A673 (cell line): Measurements from ENCODE around the gene SPPL3. TPM values are rescaled to one million over a fixed set of nuclear protein-coding genes. Genes with fewer than 3 reads are reported as not detected.
A peak's percentile ranks its signal among the peaks of the same experiment; 100 is the strongest.

ENCODE experiments used
- BruUV-seq: library from RNA; stranded (reverse); fragments of 400-500 nt; replicated peaks from 2 replicates; lab custom pipeline; 2021; lab: Mats Ljungman, UMichigan
- CTCF ChIA-PET: fragments of 300-600 bp; sonication (Branson Sonifier 250); formaldehyde crosslinking; loops from one replicate; lab custom pipeline; 2022; ENCODE audit warnings: antibody characterized with exemption; lab: Charles Lee
- POLR2A ChIA-PET: fragments of 300-600 bp; sonication (Branson Sonifier 250); formaldehyde crosslinking; loops from one replicate; lab custom pipeline; 2022; ENCODE audit warnings: antibody characterized with exemption; ENCODE audit not compliant: low non-redundant PET; lab: Charles Lee
- DNase-seq: peaks from one replicate; pipeline ENCODE4 v3.0.0-alpha.2; 2015; ENCODE audit warnings: low spot score
- H3K27ac ChIP-seq: fragments of 200-600 bp; sonication (generic); 2 replicates; pipeline ENCODE4 v1.5.1; 2016; ENCODE audit warnings: mixed run types, low read depth, mild to moderate bottlenecking, mixed read lengths, antibody characterized with exemption, low read length; ENCODE audit not compliant: poor library complexity, severe bottlenecking
- H3K27me3 ChIP-seq: fragments of 200-600 bp; sonication (generic); replicated peaks from 2 replicates; pipeline ENCODE4 v1.6.1; 2017; ENCODE audit warnings: mixed run types, low read depth, mild to moderate bottlenecking, mixed read lengths, antibody characterized with exemption, low read length; ENCODE audit not compliant: insufficient read depth, poor library complexity
- H3K36me3 ChIP-seq: fragments of 200-600 bp; sonication (generic); 2 replicates; pipeline ENCODE4 v1.6.1; 2016; ENCODE audit warnings: mixed run types, mild to moderate bottlenecking, mixed read lengths, antibody characterized with exemption, low read length; ENCODE audit not compliant: insufficient read depth, poor library complexity, severe bottlenecking
- H3K4me1 ChIP-seq: fragments of 200-600 bp; sonication (generic); 2 replicates; pipeline ENCODE4 v1.6.1; 2017; ENCODE audit warnings: mixed run types, mild to moderate bottlenecking, mixed read lengths, antibody characterized with exemption, low read length; ENCODE audit not compliant: insufficient read depth, poor library complexity, severe bottlenecking
- H3K4me3 ChIP-seq: fragments of 200-600 bp; sonication (generic); 2 replicates; pipeline ENCODE4 v1.5.1; 2016; ENCODE audit warnings: low read depth, mixed run types, mild to moderate bottlenecking, mixed read lengths, low read length; ENCODE audit not compliant: poor library complexity, severe bottlenecking
- H3K9me3 ChIP-seq: fragments of 200-600 bp; sonication (generic); 2 replicates; pipeline ENCODE4 v1.6.1; 2016; ENCODE audit warnings: mixed run types, low read depth, mild to moderate bottlenecking, mixed read lengths, antibody characterized with exemption, low read length; ENCODE audit not compliant: poor library complexity, severe bottlenecking
- CTCF ChIP-seq: fragments of 300-800, 200-600 bp; sonication (generic); conservative IDR thresholded peaks from 2 replicates; pipeline ENCODE4 v1.5.1; 2017; ENCODE audit warnings: low read depth, mild to moderate bottlenecking, antibody characterized with exemption, low read length, moderate library complexity, mixed read lengths
- EZH2 ChIP-seq: fragments of 200-600 bp; sonication (generic); IDR thresholded peaks from 2 replicates; pipeline ENCODE4 v1.6.1; 2017; ENCODE audit warnings: borderline replicate concordance, low read depth, mild to moderate bottlenecking, mixed read lengths, antibody characterized with exemption, low read length; ENCODE audit not compliant: poor library complexity, severe bottlenecking
- intact Hi-C: fragments of 100-400 bp; cut with micrococcal nuclease; formaldehyde crosslinking; loops from one replicate; pipeline ENCODE4 v1.10.0; 2022; ENCODE audit not compliant: unreplicated experiment
- total RNA-seq: library from RNA; stranded (reverse); gene quantifications from 2 replicates; pipeline ENCODE4 v1.2.3, GENCODE V29; 2021

SPPL3 gene
- total RNA-seq, 1 experiment from 2014 or later: 46.9 TPM

DNA sequence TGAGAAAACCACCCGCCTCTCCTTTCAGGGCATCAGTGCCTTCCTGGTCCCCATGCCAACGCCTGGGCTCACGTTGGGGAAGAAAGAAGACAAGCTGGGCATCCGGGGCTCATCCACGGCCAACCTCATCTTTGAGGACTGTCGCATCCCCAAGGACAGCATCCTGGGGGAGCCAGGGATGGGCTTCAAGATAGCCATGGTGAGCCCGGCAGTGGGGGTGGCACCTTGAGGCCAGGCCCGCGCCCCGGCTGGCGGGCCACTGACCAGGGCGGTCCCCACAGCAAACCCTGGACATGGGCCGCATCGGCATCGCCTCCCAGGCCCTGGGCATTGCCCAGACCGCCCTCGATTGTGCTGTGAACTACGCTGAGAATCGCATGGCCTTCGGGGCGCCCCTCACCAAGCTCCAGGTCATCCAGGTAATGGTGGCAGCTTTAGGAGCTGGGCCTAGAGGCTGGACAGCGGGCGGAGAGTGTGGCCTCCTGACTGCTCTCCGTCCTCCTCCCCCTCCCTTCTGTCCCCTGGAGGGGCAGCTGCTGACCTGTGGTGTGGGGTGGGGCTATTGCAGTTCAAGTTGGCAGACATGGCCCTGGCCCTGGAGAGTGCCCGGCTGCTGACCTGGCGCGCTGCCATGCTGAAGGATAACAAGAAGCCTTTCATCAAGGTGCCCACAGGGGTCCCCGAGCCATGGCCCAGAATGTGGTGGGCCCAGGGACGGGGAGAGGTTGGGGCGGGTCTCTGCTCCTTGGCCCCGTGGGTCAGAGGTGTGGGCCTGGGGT is 165.7 kb downstream of the SPPL3 start:
- Histone ChIP-seq H3K27me3 (no peaks in the 10 kb centered on the region), H3K4me1 (no peaks in the 10 kb centered on the region), H3K9me3 (no peaks in the 10 kb centered on the region), H3K36me3 (no peaks in the 10 kb centered on the region), H3K27ac (no peak overlapping the region), H3K4me3 (no peak overlapping the region)
- intact Hi-C loops: no loop called here
- BruUV-seq: no TSS peak
- ChIA-PET POLR2A (no interaction called here), CTCF (interaction anchor here (0.6 kb wide), 1 partner anchor 233 kb away, joined by 4 read pairs; no protein-coding TSS in a partner anchor)
- TF ChIP-seq CTCF (no peak), EZH2 (no peak)
- DNase-seq: no peak

DNA sequence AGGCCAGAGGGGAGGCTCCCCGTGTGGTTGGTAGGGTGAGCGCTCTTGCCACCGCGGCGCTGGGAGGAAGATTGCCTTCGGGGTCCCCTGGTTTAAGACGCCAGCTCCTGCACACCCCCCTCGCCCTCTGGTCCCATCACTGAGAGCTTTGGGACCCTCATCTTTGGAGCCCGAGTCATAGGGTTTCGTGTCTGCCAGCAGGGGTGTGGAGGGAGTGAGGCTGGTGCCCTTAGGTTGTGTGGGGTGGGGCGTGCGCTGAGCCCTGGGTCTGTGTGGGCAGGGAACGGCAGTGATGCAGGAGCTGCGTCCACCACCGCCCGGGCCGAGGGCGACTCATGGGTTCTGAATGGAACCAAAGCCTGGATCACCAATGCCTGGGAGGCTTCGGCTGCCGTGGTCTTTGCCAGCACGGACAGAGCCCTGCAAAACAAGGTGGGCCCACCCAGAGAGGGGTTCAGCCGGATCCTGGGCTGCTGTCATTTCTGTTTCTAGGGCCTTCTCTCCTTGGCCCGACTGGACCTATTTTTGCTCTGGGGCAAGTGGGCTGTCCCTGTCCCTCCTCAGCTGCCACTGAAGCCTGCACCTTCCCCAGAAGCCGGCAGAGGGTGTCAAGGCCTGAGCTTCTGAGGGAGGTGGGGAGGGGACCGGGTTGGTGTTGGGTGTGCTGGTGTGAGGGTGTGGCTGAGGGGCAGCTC is 166.5 kb downstream of the SPPL3 start:
- DNase-seq: peak; percentile 40
- CTCF ChIA-PET: interaction anchor here (0.6 kb wide), 1 partner anchor 234 kb away, joined by 4 read pairs; no protein-coding TSS in a partner anchor
- intact Hi-C loops: no loop called here

More for the DNA sequence above, 166.5 kb downstream of the SPPL3 start:
- Histone ChIP-seq H3K36me3 (no peaks in the 10 kb centered on the region), H3K4me1 (no peaks in the 10 kb centered on the region), H3K9me3 (no peaks in the 10 kb centered on the region), H3K4me3 (no peak overlapping the region), H3K27ac (no peak overlapping the region), H3K27me3 (no peaks in the 10 kb centered on the region)
- TF ChIP-seq CTCF: peak; percentile 38
- no peak for TF ChIP-seq EZH2
- no TSS peak for BruUV-seq
- POLR2A ChIA-PET: no interaction called here
